ENCODE results near the gene SBK3. TPM values are rescaled to one million over a fixed set of nuclear protein-coding genes. Genes with fewer than 3 reads are reported as not detected.

The SBK3 gene
- total RNA-seq, 1 experiment from 2014 or later: 0.17 TPM

DNA sequence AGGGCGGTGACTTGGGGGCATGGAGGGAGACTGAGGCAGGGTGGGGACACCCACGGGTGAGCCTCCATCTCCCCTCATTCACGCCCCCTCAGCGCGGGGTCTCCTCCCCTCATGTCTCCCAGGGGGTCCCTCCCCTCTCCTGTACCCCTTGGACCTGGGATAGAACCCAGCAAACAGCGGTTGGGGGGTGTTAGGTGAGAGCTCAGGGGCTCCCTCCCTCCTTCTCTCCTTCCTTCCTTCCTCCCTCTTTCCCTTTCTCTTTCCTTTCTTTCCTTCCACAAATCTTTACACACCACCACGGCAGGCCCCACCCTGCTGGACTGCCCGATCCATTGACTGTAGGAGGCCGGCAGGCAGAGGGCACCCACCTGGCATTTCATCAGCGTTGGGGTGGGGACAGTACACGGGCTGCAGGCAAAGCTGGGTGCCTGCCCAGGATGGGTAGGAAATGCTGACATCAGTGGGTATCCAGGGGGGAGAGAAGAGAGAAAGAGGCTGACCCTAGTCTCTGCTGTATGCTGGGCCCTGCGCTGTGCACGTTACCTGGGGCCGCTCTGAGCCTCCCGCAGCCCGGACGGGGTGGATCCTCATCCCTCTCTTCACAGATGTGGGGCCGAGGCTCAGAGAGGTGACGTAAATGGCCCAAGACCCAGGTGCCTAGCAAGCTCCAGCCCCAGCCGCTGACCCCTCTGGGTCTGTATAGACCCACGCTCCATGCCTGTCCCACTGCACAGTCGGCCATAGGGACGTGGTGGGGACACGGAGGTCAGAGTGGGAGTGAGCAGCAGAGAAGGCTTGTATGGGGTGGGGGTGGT is 53.6 kb downstream of the SBK3 start:
- no peak for DNase-seq (ENCODE audit: low read depth)

Other genes with a start within 250 kb of the SBK3 start
- not detected in 2 replicates for gene TMEM150B, start 220.2 kb downstream of the SBK3 start, total RNA-seq (2014; rRNA removed)
- gene KMT5C, start 205.7 kb downstream of the SBK3 start, total RNA-seq (2014; rRNA removed): 14.8 and 16.9 TPM in 2 replicates
- not detected in 2 replicates for gene COX6B2, start 190.8 kb downstream of the SBK3 start, total RNA-seq (2014; rRNA removed)
- not detected in 2 replicates for gene GARIN5B, start 182.3 kb downstream of the SBK3 start, total RNA-seq (2014; rRNA removed)
- 1.7 and 2.1 TPM in 2 replicates for gene IL11, start 175.1 kb downstream of the SBK3 start, total RNA-seq (2014; rRNA removed)
- not detected in 2 replicates for gene TMEM190, start 168.7 kb downstream of the SBK3 start, total RNA-seq (2014; rRNA removed)
- 0.32 TPM in 1 of 2 replicates, not detected in the other for gene TMEM238, start 161.3 kb downstream of the SBK3 start, total RNA-seq (2014; rRNA removed)
- gene RPL28, start 159.6 kb downstream of the SBK3 start, total RNA-seq (2014; rRNA removed): 306 and 535 TPM in 2 replicates
- 254 and 267 TPM in 2 replicates for gene UBE2S, start 137.8 kb downstream of the SBK3 start, total RNA-seq (2014; rRNA removed)
- gene SHISA7, start 102.2 kb downstream of the SBK3 start, total RNA-seq (2014; rRNA removed): 0.06 TPM in 1 of 2 replicates, not detected in the other
- gene ISOC2, start 83.9 kb downstream of the SBK3 start, total RNA-seq (2014; rRNA removed): 89.8 and 90.2 TPM in 2 replicates
- not detected in 2 replicates for gene C19orf85, start 80.8 kb downstream of the SBK3 start, total RNA-seq (2014; rRNA removed)
- gene ZNF628, start 68.9 kb downstream of the SBK3 start, total RNA-seq (2014; rRNA removed): 2.7 and 9.2 TPM in 2 replicates
- gene NAT14, start 60.4 kb downstream of the SBK3 start, total RNA-seq (2014; rRNA removed): 23.7 and 25.8 TPM in 2 replicates
- gene SSC5D, start 57.1 kb downstream of the SBK3 start, total RNA-seq (2014; rRNA removed): 0.34 and 0.45 TPM in 2 replicates
- gene SBK2, start 8.4 kb downstream of the SBK3 start, total RNA-seq (2014; rRNA removed): 0.71 and 1.5 TPM in 2 replicates
- gene ZNF579, start 35.3 kb upstream of the SBK3 start, total RNA-seq (2014; rRNA removed): 7.3 and 7.7 TPM in 2 replicates
- 4.7 and 7.4 TPM in 2 replicates for gene FIZ1, start 54.0 kb upstream of the SBK3 start, total RNA-seq (2014; rRNA removed)
- gene ZNF524, start 54.7 kb upstream of the SBK3 start, total RNA-seq (2014; rRNA removed): 13.4 and 14.0 TPM in 2 replicates
- gene ZNF865, start 60.1 kb upstream of the SBK3 start, total RNA-seq (2014; rRNA removed): 2.2 and 3.0 TPM in 2 replicates
- 3.3 and 5.5 TPM in 2 replicates for gene ZNF784, start 79.0 kb upstream of the SBK3 start, total RNA-seq (2014; rRNA removed)
- gene ZNF580, start 95.5 kb upstream of the SBK3 start, total RNA-seq (2014; rRNA removed): 8.7 and 15.3 TPM in 2 replicates
- 11.4 and 15.4 TPM in 2 replicates for gene ZNF581, start 98.1 kb upstream of the SBK3 start, total RNA-seq (2014; rRNA removed)
- gene CCDC106, start 102.7 kb upstream of the SBK3 start, total RNA-seq (2014; rRNA removed): 14.2 and 15.3 TPM in 2 replicates
- gene U2AF2, start 109.5 kb upstream of the SBK3 start, total RNA-seq (2014; rRNA removed): 168 and 174 TPM in 2 replicates
- 126 and 145 TPM in 2 replicates for gene EPN1, start 129.7 kb upstream of the SBK3 start, total RNA-seq (2014; rRNA removed)
- not detected in 2 replicates for gene NLRP9, start 192.9 kb upstream of the SBK3 start, total RNA-seq (2014; rRNA removed)
- not detected in 2 replicates for gene RFPL4A, start 213.6 kb upstream of the SBK3 start, total RNA-seq (2014; rRNA removed)
- gene RFPL4AL1, start 223.6 kb upstream of the SBK3 start, total RNA-seq (2014; rRNA removed): not detected in 2 replicates

Data from LHCN-M2 (cell line).